ENCODE data around the gene NRXN3.
A peak's percentile ranks its signal among the peaks of the same experiment; 100 is the strongest.

The NRXN3 gene

GRCh38 chr14:78243187-78243586 lies 73.0 kb downstream of the NRXN3 start:
- DNase-seq = no peak

- DNase-seq = no peak
Observed at GRCh38 chr14:78245238-78245637, 75.1 kb downstream of the NRXN3 start.

GRCh38 chr14:78248501-78249090 lies 78.4 kb downstream of the NRXN3 start:
- peak; percentile 26 for DNase-seq

GRCh38 chr14:78251308-78251707 lies 81.1 kb downstream of the NRXN3 start:
- no peak for DNase-seq

- peak; percentile 73 for DNase-seq
Observed at GRCh38 chr14:78253986-78254385, 83.8 kb downstream of the NRXN3 start.

GRCh38 chr14:78254911-78255461 lies 84.8 kb downstream of the NRXN3 start:
- peak; percentile 56 for DNase-seq

- DNase-seq = peak; percentile 4
Observed at GRCh38 chr14:78259831-78260230, 89.7 kb downstream of the NRXN3 start.

- no peak for DNase-seq
Observed at GRCh38 chr14:78278464-78279250, 108.5 kb downstream of the NRXN3 start.

GRCh38 chr14:78282437-78282836 lies 112.3 kb downstream of the NRXN3 start:
- DNase-seq = no peak

- no peak for DNase-seq
Observed at GRCh38 chr14:78286210-78286609, 116.0 kb downstream of the NRXN3 start.

GRCh38 chr14:78292003-78292402 lies 121.8 kb downstream of the NRXN3 start:
- no peak for DNase-seq

GRCh38 chr14:78297858-78298257 lies 127.7 kb downstream of the NRXN3 start:
- DNase-seq = no peak

GRCh38 chr14:78298298-78298697 lies 128.1 kb downstream of the NRXN3 start:
- no peak for DNase-seq

- no peak for DNase-seq
Observed at GRCh38 chr14:78302841-78303240, 132.7 kb downstream of the NRXN3 start.

GRCh38 chr14:78307671-78308070 lies 137.5 kb downstream of the NRXN3 start:
- DNase-seq = no peak

GRCh38 chr14:78308079-78308478 lies 137.9 kb downstream of the NRXN3 start:
- DNase-seq = no peak

- no peak for DNase-seq
Observed at GRCh38 chr14:78310272-78310671, 140.1 kb downstream of the NRXN3 start.

- DNase-seq = no peak
Observed at GRCh38 chr14:78313499-78313898, 143.3 kb downstream of the NRXN3 start.

- no peak for DNase-seq
Observed at GRCh38 chr14:78314484-78314883, 144.3 kb downstream of the NRXN3 start.

GRCh38 chr14:78316052-78316451 lies 145.9 kb downstream of the NRXN3 start:
- no peak for DNase-seq

- DNase-seq = no peak
Observed at GRCh38 chr14:78316786-78317185, 146.6 kb downstream of the NRXN3 start.

- no peak for DNase-seq
Observed at GRCh38 chr14:78319406-78319805, 149.2 kb downstream of the NRXN3 start.

GRCh38 chr14:78319887-78320635 lies 149.9 kb downstream of the NRXN3 start:
- DNase-seq = no peak
